Tibial artery (tissue), 4 donors: ENCODE measurements around the gene MYLK.

ENCODE experiments used
- DNase-seq, 2 donors: peaks; one replicate each; pipeline ENCODE4 v3.0.0-alpha.2; 2019
- H3K27ac ChIP-seq, 2 donors: fragments of 200-600 bp; sonication (generic) in 1 of 2; 1 replicate in 1 of 2; 2 replicates in 1 of 2; pipeline ENCODE4 v1.5.1; 2018 to 2019; ENCODE audit warnings: mild to moderate bottlenecking in 1 of 2
- H3K27me3 ChIP-seq, 2 donors: fragments of 200-600 bp; sonication (generic) in 1 of 2; one replicate each; pipeline versions ENCODE4 v1.5.1 to v1.6.0; 2016 to 2019
- H3K36me3 ChIP-seq, 3 donors: fragments of 200-600 bp; sonication (generic) in 2 of 3; one replicate each; pipeline ENCODE4 v1.5.1; 2016 to 2019; ENCODE audit warnings: mild to moderate bottlenecking in 2 of 3
- H3K4me1 ChIP-seq, 4 donors: fragments of 200-600 bp; sonication (generic) in 2 of 4; 1 replicate in 3 of 4; 2 replicates in 1 of 4; pipeline ENCODE4 v1.5.1; 2016 to 2019
- H3K4me3 ChIP-seq, 2 donors: fragments of 200-600 bp; sonication (generic) in 1 of 2; 1 replicate in 1 of 2; 2 replicates in 1 of 2; pipeline ENCODE4 v1.5.1; 2018 to 2019; ENCODE audit warnings: mild to moderate bottlenecking in 2 of 2
- H3K9me3 ChIP-seq, 3 donors: fragments of 200-600 bp; sonication (generic) in 1 of 3; one replicate each; pipeline ENCODE4 v1.5.1; 2016 to 2019
- intact Hi-C: fragments of 100-400 bp; cut with DNase I; formaldehyde crosslinking; loops from one replicate; pipeline ENCODE4 v1.15.0; 2023; ENCODE audit warnings: low total_unique reads
- TF ChIP-seq, protein P1 (sequence below), 2 experiments: fragments of 200-600 bp in 1 of 2; fragments of 450-650 bp in 1 of 2; IDR thresholded peaks; one replicate each; pipeline ENCODE4 v1.5.1; 2017 to 2019; ENCODE audit warnings: antibody characterized with exemption in 2 of 2, mild to moderate bottlenecking in 1 of 2, moderate library complexity in 1 of 2

MYLK gene

GRCh38 chr3:123564056-123564455 is 320.1 kb downstream of the MYLK start:
- Histone ChIP-seq H3K27ac (no peak overlapping the region), H3K27me3 (no peaks in the 10 kb centered on the region), H3K4me1 (no peaks in the 10 kb centered on the region), H3K4me3 (no peak overlapping the region), H3K36me3 (peaks cover 0 to 6% (median 0%) of the 10 kb centered on the region in 3 donors), H3K9me3 (no peaks in the 10 kb centered on the region)
- intact Hi-C loops: no loop called here
- DNase-seq: no peak
- TF ChIP-seq, protein P1, sequence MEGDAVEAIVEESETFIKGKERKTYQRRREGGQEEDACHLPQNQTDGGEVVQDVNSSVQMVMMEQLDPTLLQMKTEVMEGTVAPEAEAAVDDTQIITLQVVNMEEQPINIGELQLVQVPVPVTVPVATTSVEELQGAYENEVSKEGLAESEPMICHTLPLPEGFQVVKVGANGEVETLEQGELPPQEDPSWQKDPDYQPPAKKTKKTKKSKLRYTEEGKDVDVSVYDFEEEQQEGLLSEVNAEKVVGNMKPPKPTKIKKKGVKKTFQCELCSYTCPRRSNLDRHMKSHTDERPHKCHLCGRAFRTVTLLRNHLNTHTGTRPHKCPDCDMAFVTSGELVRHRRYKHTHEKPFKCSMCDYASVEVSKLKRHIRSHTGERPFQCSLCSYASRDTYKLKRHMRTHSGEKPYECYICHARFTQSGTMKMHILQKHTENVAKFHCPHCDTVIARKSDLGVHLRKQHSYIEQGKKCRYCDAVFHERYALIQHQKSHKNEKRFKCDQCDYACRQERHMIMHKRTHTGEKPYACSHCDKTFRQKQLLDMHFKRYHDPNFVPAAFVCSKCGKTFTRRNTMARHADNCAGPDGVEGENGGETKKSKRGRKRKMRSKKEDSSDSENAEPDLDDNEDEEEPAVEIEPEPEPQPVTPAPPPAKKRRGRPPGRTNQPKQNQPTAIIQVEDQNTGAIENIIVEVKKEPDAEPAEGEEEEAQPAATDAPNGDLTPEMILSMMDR (IDR thresholded peaks at IDR 0.05): no peak

DNA sequence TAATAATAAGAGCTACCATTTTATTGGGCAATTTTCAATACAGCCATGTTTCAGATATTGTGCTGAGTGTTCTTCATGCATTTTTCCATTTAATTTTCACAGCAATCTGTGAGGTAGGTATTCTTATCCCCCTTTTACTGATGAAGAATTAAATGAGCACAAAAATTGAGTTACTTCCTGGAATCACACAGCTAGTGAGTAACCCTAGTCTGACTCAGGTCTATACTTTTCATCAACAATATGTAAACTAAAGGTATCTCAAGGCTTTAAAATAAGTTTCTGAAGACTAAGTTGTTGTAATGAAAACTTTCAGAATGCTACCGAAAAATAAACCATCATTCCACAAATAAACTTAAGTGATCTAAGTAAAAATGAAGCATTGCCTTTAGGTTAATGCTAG is 321.6 kb downstream of the MYLK start:
- TF ChIP-seq, protein P1 (IDR thresholded peaks at IDR 0.05): no peak
- no peaks in the 10 kb centered on the region for H3K4me1 ChIP-seq
- DNase-seq: no peak
- intact Hi-C loops: no loop called here
- H3K27me3 ChIP-seq: no peaks in the 10 kb centered on the region
- H3K9me3 ChIP-seq: no peaks in the 10 kb centered on the region
- peaks cover 0 to 6% (median 0%) of the 10 kb centered on the region in 3 donors for H3K36me3 ChIP-seq
- no peak overlapping the region for H3K27ac ChIP-seq
- H3K4me3 ChIP-seq: no peak overlapping the region

- no peaks in the 10 kb centered on the region for H3K27me3 ChIP-seq
- H3K36me3 ChIP-seq: peaks cover 0 to 6% (median 0%) of the 10 kb centered on the region in 3 donors
- H3K4me3 ChIP-seq: no peak overlapping the region
- TF ChIP-seq, protein P1 (IDR thresholded peaks at IDR 0.05): no peak
- no peak overlapping the region for H3K27ac ChIP-seq
- DNase-seq: no peak
- H3K4me1 ChIP-seq: no peaks in the 10 kb centered on the region
- intact Hi-C loops: no loop called here
- no peaks in the 10 kb centered on the region for H3K9me3 ChIP-seq
These were observed 322.9 kb downstream of the MYLK start for GRCh38 chr3:123561188-123561587.
